ENCODE data around the gene PON2.
"Not testable (repeated sequence)": the region's sequence is repeated elsewhere in the genome, so short reads cannot be mapped to it uniquely, and the experiment has no call there.

The PON2 gene

DNA sequence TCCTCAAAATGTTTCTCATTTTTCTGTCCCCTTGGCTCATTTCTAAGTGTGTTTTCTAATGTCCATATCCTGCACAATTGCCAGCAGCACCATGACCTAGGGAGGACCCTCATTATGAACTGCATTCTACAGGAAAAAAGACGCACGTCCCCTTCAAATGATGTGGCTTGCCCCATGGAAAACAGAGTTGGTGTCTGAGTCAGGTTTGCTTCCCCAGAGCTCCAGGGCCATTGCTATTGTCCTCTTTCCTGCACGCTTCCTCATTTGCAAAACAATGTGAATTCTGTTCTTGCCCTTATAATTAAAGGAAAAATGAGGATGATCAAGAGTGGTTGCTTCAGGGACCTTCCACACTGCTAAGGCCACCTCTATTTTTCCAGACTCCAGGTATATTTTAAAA lies 36.2 kb upstream of the PON2 start:
- TF ChIP-seq POLR2AphosphoS5 (IDR thresholded peaks at IDR 0.05; ENCODE audit: low read depth, low read length): no peak
- FAIRE-seq (no peak), DNase-seq (ENCODE audit: insufficient read length) (no peak)

DNA sequence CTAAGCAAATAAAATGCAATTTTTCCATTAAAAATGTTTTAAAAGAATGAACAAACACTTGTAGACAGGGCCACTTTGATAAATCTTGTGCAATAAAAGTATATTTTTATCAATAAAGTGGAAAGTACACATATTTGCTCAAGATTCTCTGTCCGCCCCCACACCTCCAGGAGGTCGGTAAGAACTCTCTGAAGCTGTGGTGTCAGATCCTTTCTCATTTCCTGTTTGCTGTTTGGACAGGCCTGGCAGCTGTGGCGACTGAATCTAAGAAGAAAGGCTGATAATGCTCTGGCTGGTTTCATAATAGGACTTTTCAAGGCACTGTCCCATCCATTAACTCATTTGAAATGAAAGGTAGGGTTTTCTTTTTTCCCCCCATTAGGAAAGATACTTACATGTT lies 35.6 kb upstream of the PON2 start:
- no peak for TF ChIP-seq POLR2A (IDR thresholded peaks at IDR 0.05; ENCODE audit: low read depth, low read length)
- TF ChIP-seq TAF1 (IDR thresholded peaks at IDR 0.05; ENCODE audit: borderline replicate concordance, low read depth, low read length): no peak
- TF ChIP-seq POLR2AphosphoS5 (IDR thresholded peaks at IDR 0.05; ENCODE audit: low read depth, low read length): no peak
- DNase-seq (ENCODE audit: insufficient read length): no peak
- peak; percentile 30 for FAIRE-seq

GRCh38 chr7:95469848-95470247 lies 35.0 kb upstream of the PON2 start:
- no peak for TF ChIP-seq POLR2AphosphoS5 (IDR thresholded peaks at IDR 0.05; ENCODE audit: low read depth, low read length)
- no peak for TF ChIP-seq TAF1 (IDR thresholded peaks at IDR 0.05; ENCODE audit: borderline replicate concordance, low read depth, low read length)
- TF ChIP-seq POLR2A (IDR thresholded peaks at IDR 0.05; ENCODE audit: low read depth, low read length): no peak
- DNase-seq (ENCODE audit: insufficient read length) (no peak), FAIRE-seq (no peak)

- no peak for DNase-seq (ENCODE audit: insufficient read length)
- TF ChIP-seq POLR2A (IDR thresholded peaks at IDR 0.05; ENCODE audit: low read depth, low read length) (no peak), TAF1 (IDR thresholded peaks at IDR 0.05; ENCODE audit: borderline replicate concordance, low read depth, low read length) (no peak), POLR2AphosphoS5 (IDR thresholded peaks at IDR 0.05; ENCODE audit: low read depth, low read length) (no peak)
- no peak for FAIRE-seq
Measured at GRCh38 chr7:95469187-95469586, 34.4 kb upstream of the PON2 start.

DNA sequence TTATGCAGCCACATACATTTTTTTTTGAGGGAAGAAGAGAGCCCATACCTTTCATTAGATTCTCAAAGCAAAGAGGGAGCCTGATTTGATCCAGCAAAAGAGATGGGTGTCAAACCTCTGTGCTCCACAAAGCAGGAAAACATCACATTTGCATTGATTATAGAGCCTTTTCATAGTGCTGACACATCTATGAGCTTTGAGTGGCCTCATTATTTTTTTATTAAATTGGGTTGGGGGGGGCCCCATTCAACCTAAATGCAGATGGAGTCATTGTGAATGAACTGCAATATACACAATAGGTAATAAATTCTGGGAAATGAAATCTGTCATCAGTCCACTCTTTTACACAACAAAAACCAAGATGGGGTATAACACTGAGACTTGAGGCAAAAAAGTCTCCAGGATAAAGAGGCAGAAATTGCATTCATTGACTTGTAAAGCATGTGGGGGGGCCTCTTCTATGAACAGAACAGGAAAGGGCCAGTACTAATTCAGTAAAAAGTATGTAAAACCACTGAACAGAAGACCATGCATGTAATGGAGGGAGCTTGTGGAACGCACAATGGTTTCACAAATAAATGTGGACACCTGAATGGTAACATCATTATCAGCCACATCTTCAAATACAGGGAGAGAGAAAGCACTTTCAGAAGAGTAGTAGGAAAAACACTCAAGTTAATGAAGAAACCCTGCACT lies 33.2 kb upstream of the PON2 start:
- no peak for DNase-seq (ENCODE audit: insufficient read length)
- TF ChIP-seq POLR2AphosphoS5 (IDR thresholded peaks at IDR 0.05; ENCODE audit: low read depth, low read length): no peak
- no peak for TF ChIP-seq POLR2A (IDR thresholded peaks at IDR 0.05; ENCODE audit: low read depth, low read length)
- no peak for TF ChIP-seq TAF1 (IDR thresholded peaks at IDR 0.05; ENCODE audit: borderline replicate concordance, low read depth, low read length)
- no peak for FAIRE-seq

DNA sequence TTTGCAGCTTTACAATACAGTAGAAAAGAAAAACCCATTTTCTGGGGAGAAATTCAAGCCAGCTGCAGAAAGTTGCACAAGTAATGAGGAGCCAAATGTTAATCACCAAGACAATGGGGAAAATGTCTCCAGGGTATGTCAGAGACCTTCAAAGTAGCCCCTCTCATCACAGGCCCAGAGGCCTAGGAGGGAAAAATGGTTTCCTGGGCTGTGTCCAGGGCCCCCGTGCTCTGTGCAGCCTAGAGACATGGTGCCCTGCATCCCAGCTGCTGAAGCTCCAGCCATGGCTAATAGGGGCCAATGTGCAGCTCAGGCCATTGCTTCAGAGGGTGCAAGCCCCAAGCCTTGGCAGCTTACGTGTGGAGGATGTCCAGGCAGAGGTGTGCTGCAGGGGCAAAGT lies 25.8 kb upstream of the PON2 start:
- not testable (repeated sequence) for DNase-seq (ENCODE audit: insufficient read length); FAIRE-seq

DNA sequence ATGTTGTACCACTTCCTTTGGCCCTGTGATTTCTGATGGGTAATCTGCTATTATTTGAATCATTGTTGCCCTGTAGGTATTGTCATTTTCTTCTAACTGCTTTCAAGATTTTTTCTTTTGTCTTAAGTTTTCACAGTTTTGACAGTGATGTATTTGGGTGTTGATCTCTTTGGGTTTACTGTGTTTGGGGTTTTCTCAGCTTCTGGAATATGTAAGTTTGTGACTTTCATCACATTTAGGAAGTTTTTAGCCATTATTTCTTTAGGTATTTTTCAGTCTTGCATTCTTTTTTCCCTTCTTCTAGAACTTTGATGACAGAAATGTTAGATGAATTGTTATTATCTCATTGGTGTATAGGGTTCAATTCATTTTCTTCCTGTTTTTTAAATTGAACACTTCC lies 23.1 kb upstream of the PON2 start:
- TF ChIP-seq POLR2A (IDR thresholded peaks at IDR 0.05; ENCODE audit: low read depth, low read length) (no peak), TAF1 (IDR thresholded peaks at IDR 0.05; ENCODE audit: borderline replicate concordance, low read depth, low read length) (no peak), POLR2AphosphoS5 (IDR thresholded peaks at IDR 0.05; ENCODE audit: low read depth, low read length) (no peak)
- FAIRE-seq (no peak), DNase-seq (ENCODE audit: insufficient read length) (no peak)

- DNase-seq (ENCODE audit: insufficient read length) (no peak), FAIRE-seq (no peak)
- TF ChIP-seq TAF1 (IDR thresholded peaks at IDR 0.05; ENCODE audit: borderline replicate concordance, low read depth, low read length) (no peak), POLR2A (IDR thresholded peaks at IDR 0.05; ENCODE audit: low read depth, low read length) (no peak), POLR2AphosphoS5 (IDR thresholded peaks at IDR 0.05; ENCODE audit: low read depth, low read length) (no peak)
Measured at GRCh38 chr7:95454438-95455045, 19.7 kb upstream of the PON2 start.

GRCh38 chr7:95446618-95447017 lies 11.8 kb upstream of the PON2 start:
- no peak for FAIRE-seq
- TF ChIP-seq TAF1 (IDR thresholded peaks at IDR 0.05; ENCODE audit: borderline replicate concordance, low read depth, low read length) (no peak), POLR2AphosphoS5 (IDR thresholded peaks at IDR 0.05; ENCODE audit: low read depth, low read length) (no peak), POLR2A (IDR thresholded peaks at IDR 0.05; ENCODE audit: low read depth, low read length) (no peak)
- DNase-seq (ENCODE audit: insufficient read length): no peak

DNA sequence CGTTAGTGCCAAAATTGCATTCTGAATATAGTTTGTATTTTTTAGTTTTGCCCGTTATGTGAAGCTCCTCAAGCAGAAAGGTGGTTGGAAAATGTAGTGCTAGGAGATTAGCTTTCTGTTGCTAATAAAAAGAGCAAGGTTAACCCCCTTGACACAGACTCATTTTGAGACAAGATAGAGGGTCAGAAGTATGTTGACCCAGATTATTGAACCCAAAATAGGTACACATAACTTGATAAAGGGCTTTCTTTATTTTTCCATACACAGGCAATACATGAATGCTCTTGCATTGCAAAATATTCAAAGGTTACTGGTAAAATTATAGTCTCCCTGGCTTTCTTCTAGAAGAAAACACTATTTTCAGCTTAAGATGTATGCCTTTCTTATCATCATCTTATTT lies 10.0 kb upstream of the PON2 start:
- TF ChIP-seq TAF1 (IDR thresholded peaks at IDR 0.05; ENCODE audit: borderline replicate concordance, low read depth, low read length) (no peak), POLR2AphosphoS5 (IDR thresholded peaks at IDR 0.05; ENCODE audit: low read depth, low read length) (no peak), POLR2A (IDR thresholded peaks at IDR 0.05; ENCODE audit: low read depth, low read length) (no peak)
- DNase-seq (ENCODE audit: insufficient read length) (no peak), FAIRE-seq (no peak)

DNA sequence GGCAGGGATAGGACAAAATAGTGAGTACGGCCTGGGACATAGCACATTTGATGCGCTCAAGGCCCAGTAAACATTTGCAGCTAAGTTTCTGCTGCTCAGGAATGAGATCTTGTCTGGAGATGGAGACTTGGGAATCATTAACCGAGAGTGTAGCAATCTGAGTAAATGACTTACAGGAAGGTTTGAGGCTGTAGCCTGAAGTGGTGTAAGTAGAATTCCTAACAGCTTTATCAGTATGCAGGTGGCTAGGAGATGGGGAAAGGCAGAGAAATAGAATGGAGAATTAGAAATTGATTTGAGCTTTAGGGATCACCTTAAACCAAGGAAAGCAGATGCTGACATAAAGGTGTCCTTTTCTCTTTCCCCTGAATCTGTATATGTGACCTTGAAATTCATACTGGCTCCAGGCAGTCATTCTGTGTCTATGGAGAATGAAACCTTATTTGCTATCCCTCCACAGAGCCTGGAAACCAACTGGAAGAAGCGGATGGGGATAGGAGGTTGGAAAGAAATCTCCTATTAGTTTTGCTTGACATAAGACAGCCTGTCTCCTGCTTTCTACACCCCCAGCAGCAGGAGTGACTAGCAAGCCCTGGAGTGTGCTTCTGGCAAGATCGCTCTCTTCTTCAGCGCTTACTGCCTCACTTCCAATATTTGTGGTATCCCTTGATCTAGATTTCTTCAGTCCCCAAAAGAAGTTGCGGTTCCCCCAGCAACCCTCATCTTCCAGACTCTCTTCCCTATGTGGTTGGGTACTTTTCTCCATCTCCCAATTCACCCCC lies 6.4 kb upstream of the PON2 start:
- DNase-seq (ENCODE audit: insufficient read length) (no peak), FAIRE-seq (no peak)
- TF ChIP-seq POLR2AphosphoS5 (IDR thresholded peaks at IDR 0.05; ENCODE audit: low read depth, low read length) (no peak), POLR2A (IDR thresholded peaks at IDR 0.05; ENCODE audit: low read depth, low read length) (no peak), TAF1 (IDR thresholded peaks at IDR 0.05; ENCODE audit: borderline replicate concordance, low read depth, low read length) (no peak)

DNA sequence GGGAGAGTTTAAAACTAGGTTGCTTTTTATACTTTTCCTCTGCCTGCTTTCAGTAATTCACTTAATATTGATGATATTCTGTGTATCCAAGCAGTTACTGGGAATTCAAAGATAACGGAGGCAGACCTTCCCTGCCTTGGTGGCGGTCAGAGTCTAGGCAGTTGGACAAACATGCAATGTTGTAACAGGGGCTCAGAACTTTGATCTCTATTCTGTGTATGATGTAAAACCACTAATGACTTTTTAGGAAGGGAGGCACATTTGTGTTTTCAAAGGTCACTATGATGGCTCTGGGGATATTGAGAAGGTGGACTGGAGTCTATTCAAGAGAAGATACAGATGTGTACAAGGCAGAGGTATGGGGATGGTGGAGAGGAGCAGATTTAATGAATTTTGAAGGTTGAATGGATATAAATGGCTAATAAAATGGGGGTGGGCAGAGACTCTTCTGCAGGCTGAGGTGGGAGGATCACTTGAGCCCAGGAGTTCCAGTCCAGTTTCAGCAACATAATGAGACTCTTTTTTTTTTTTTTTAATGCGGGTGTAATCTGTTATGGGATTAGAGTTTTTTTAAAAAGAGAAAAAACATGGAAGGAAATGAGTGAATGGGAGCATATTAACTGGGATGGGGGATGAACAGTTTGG lies 5.7 kb upstream of the PON2 start:
- FAIRE-seq (no peak), DNase-seq (ENCODE audit: insufficient read length) (no peak)
- TF ChIP-seq TAF1 (IDR thresholded peaks at IDR 0.05; ENCODE audit: borderline replicate concordance, low read depth, low read length): no peak
- TF ChIP-seq POLR2AphosphoS5 (IDR thresholded peaks at IDR 0.05; ENCODE audit: low read depth, low read length): no peak
- TF ChIP-seq POLR2A (IDR thresholded peaks at IDR 0.05; ENCODE audit: low read depth, low read length): no peak
